NCI-H446 treated with DMSO at 0.1 percent for 48 hours (cell line): Measurements from ENCODE around the gene NOS1AP.
A peak's percentile ranks its signal among the peaks of the same experiment; 100 is the strongest.

ENCODE experiments used
- DNase-seq: peaks from one replicate; lab custom pipeline; 2025; lab: John Stamatoyannopoulos, UW

Gene NOS1AP

GRCh38 chr1:162138599-162139181 lies 69.2 kb downstream of the NOS1AP start:
- no peak for DNase-seq

- DNase-seq = no peak
Observed at GRCh38 chr1:162139211-162139610, 69.7 kb downstream of the NOS1AP start.

DNA sequence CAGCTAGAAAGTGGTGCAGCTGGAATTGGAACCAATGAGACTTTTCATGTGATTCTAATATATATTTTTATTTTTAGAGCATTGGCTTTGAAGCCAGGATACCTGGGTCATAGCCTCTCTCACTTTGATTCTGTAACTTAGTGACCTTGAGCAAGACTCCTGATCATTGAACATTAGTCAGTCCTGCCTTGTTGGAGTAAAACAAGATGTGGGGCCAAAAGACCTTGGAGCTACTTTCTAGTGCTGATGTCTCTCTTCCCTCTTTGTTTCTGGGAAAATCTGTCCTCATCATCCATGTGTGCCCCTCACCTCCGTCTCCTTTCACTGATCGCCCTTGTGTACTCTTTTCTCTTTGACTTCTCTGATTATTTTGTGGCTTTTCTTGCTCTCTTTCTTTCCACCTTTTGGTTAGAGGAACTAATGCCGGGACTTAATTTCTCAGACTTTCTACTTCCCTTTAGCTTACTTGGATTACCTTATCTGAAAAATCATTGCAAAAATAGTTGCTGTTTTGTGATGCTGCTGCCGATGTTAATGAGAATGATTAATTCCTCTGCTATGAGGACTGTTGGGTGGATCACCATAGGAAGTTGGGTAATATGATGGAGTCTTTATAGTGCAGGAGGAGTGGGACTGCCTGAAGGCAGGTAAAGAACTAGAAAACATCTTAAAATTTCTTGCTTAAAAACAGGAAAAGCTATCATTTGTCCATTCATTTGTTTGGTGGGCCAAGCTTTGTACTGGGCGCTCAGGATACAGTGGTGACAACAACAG lies 72.0 kb downstream of the NOS1AP start:
- no peak for DNase-seq

DNA sequence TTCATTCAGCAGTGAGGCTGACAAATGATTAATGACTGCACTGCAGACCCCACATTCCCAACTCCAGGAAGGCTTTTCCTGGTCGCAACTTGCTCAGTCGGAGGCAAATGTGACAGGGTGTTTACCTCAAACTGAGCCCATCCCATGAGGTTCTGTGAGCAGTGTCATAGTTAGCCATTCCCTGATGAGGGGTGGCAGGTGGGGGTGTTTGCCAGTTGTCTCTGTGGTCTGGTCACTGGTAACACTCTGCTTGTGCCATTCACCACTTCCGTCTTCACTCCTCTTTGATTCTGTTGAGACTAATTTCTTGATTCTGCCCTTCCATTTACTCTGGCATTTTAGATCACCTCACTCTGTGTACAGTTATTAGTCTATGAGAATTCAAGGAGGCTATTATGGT lies 73.5 kb downstream of the NOS1AP start:
- no peak for DNase-seq

- DNase-seq = no peak
Observed at GRCh38 chr1:162144268-162144667, 74.8 kb downstream of the NOS1AP start.

- DNase-seq = no peak
Observed at GRCh38 chr1:162144853-162145252, 75.4 kb downstream of the NOS1AP start.

DNA sequence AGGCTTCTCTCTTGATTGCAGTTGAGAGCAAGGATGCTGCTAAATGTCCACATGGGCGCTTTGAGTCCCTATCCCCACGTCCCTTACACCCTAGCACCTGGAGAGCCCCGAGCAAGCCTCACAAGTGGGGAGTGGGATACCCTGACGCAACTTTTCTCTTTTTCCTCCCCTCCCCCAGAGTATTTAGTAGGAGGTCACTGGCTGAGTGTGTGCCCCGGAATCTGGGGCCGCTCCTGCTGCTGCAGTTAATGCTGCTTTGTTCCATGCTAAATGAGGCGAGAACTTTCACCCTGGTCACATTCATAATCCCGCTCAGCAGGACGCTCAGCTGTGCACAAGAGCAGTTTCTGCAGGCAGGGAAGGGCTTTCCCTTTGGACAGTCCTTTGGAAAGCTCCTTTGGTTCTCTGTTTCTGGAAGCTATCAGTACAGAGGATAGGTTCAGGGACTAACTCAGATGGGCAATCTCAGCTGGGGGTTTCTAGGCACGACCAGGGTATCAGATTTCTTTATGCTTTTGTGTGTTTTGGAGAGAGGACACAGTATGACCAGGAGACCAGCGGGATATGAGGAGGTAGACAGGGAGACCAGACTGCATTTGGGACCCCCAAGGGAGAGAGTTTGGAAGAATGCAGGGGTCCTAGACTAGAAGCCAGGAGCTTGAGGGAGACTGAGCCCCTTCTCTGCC lies 75.9 kb downstream of the NOS1AP start:
- DNase-seq = peak; percentile 12

- no peak for DNase-seq
Observed at GRCh38 chr1:162145966-162146696, 76.6 kb downstream of the NOS1AP start.

- no peak for DNase-seq
Observed at GRCh38 chr1:162147760-162148159, 78.3 kb downstream of the NOS1AP start.

GRCh38 chr1:162150112-162150511 lies 80.6 kb downstream of the NOS1AP start:
- no peak for DNase-seq

- no peak for DNase-seq
Observed at GRCh38 chr1:162151900-162152829, 82.7 kb downstream of the NOS1AP start.

DNA sequence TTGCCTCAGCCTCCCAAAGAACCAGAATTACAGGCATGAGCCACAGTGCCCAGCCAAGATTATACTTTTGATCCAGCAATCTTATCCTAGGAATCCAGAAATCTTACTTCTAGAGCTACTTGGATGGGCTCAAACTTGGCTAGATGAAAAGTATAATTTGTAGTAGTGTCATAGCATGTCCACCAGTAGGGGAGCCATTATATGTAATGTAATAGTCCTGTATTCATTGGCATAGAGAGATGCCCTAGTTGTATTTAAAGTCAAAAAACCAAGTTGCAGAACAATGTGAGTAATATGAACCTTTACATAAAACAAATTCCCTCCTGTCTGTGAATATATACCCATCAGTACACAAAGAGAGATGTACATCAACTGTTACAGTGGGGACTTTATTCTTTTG lies 83.9 kb downstream of the NOS1AP start:
- no peak for DNase-seq

DNA sequence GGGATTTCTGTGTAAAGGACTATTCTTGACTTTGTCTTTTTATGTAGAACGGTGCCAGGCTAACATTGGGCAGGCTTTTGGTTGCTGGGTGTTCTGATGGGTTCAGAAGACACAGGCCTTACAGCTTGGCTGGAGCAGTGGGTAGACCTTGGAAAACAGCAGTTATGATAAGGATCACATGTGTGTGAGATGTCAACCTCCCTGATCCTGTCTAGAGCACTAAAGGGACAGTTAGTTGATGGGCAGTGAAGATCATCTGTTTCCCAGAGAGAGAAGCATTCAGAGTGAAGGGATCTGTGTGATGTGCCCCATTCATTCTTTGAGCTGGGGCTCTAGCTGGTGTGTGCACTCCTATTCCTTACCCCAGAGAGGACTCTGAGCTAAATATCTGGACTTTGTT lies 88.0 kb downstream of the NOS1AP start:
- DNase-seq = no peak

DNA sequence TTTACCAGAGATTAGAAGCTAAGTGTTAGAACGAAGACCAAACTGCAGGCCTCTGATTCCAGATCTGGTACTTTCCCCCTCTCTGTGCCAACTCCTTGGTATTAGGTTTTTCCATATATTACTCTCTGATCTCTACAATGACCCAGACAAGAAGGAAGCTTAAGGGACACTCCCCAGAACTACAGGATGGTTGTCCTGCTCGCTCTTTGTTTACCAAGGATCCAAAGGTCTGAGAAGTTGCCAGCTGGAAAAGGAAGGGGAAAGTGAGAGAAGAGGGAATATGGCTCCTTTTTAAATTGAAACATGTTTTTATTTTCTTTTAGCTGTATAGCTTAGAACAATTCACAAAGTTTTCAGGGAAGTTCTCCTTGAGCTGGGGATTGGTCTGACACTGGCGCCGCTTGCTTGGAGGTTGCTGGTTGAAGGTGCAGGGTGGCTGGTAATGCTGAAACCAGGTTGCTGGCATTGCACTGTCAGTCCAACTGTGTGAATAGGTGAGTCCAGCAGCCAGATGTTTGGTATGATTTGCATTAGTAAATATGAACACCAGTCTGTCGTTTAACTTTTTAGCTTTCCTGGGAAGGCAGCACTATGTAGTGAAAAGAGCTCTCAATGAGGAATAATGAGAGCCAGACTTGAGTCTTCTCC lies 89.3 kb downstream of the NOS1AP start:
- DNase-seq = no peak

GRCh38 chr1:162159515-162159914 lies 90.0 kb downstream of the NOS1AP start:
- no peak for DNase-seq

DNA sequence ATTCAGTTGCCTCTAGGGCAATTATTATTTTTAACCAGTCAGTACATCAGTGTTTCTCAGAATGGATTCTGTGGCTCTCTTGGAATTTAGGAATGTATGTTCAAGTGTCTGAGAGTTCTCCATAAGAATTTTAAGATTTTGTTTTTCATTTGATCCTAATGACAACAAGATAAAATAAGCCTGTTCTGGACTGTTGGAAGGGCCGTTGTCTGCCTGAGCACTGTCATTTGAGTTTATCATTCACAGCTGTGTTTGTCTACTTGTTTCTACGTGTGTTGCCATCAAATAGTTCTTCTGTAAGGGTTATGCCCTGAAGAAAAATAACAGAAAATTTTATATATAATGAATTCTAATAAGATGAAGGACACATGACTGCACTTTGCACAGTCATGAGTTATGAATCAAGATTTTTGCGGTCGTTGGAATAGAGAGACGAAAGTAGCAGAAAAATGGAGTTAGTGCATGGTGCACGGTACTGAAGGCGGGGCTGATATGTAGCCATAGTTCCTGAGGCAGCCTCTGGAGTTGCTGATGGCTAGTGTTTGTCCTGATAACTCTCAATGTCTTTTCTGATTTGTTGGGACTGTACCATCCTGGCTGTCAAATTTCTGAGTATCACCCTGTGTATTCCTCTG lies 92.5 kb downstream of the NOS1AP start:
- DNase-seq = no peak

DNA sequence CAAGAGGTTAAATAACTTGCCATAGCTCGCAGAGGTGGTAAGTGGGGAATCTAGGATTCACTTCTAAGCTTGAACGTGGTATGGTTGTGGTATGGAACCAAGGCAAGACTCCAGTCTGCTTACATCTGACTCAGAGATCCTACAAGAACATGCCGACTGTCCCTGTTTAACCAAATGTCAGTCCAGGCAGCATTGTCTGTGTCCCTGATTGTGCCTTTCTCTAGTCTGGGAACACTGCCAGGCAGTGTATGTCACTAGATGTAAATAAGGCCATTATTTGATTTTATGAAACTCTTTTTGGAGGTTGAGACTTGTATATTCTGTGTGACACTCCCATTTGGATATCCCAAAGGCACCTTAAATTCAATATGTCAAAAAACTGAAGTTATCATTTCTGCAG lies 96.0 kb downstream of the NOS1AP start:
- no peak for DNase-seq

GRCh38 chr1:162166917-162167615 lies 97.6 kb downstream of the NOS1AP start:
- no peak for DNase-seq

DNA sequence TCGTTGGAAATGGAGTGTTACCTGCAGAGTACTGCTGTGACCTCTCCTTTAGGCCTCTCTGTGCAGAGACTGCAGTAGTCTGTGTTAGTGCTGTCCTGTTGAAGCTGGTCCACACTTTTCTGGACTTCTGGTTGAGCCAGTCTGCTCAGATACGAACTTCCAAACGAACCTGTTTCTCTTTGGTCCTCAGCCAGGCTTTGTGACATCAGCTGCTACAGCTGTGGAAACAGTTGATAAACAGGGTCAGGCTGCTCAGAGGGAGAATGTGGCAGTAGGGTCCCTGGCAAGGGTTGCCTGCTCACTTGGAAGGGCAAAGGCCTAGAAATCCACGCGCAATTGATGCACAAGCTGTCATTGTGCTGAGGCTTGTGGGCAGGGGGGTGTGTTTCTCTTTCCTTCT lies 98.8 kb downstream of the NOS1AP start:
- DNase-seq = no peak
